T-helper 22 cell (primary cell): ENCODE data around the gene MICALL1.

Source experiments
- DNase-seq: peaks from one replicate; pipeline ENCODE4 v3.0.0-alpha.2; 2020; ENCODE audit warnings: low read depth

MICALL1 gene

DNA sequence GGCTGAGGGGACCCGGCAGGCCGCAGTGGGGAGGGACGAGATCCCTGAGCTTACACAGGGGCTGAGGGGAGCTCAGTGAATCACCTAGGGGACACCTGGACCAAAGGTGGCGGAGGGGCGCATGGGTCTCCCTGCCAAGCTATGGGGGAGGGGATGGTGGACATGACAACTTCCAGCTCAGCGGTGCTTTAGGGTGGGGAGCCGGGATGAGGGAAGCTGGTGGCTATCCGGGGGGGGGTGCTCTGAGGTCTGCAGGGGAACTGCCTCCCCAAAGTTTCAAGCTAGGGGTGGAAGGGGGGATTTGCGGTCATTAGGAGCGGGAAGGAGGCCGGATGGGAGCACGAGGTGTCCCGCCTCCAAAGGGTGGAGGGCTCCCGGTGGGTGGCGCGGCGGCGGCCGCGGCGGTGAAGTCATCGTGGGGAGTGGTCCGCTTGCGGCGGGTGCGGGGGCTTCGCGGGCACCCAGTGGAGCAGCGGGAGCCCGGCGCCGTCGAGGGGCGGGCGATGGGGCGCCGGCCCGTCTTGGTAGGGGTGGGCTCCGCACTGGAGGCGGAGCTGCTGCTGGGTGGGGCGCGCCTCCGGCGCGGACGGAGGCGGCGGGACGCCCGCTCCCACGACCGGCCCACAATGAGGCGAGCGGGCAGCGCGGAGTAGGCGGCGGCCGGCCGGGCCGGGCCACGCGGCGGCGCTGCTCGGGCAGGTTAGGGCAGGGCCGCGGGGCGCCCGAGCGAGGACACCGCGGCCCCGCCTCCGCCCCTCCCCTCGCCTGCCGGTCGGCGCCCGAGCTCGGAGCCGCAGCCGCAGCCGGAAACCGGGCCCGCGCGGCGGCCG lies at the start of gene MICALL1:
Gene MICALL1, plus strand, starts transcription at position 764 of the 830 bp plus-strand sequence. CDS start 126 bp downstream, outside the sequence.
- DNase-seq, result peak; percentile 50

DNA sequence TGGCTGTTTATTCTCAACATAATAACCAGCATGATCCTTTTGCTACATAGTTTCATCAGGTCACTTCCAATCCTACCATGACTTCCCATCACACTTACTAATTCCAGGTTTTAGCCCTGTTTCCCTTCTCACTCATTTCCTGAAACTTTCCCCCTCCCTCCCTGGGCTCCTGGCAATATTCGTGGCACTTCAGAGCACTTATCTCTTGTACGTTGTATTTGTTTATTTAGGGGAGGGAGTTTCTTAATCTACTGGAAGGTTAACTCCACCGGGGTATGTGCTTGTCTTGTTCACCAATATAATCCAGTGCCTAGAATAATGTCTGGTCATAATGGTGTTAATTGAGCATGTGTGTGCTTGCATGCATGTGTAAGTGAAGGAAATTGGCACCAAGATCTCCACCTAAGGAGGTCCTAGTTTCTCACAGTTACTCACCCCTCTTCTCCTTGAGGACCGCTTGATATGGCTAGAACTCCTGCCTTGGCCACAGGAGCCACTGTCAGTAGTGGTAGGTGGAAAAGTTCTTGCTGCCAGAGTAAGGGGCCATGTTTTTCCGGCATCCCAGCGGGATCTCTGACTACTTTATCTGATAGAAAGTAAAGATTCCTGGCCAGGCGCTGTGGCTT lies 45.2 kb upstream of the MICALL1 start:
- DNase-seq, result no peak

DNA sequence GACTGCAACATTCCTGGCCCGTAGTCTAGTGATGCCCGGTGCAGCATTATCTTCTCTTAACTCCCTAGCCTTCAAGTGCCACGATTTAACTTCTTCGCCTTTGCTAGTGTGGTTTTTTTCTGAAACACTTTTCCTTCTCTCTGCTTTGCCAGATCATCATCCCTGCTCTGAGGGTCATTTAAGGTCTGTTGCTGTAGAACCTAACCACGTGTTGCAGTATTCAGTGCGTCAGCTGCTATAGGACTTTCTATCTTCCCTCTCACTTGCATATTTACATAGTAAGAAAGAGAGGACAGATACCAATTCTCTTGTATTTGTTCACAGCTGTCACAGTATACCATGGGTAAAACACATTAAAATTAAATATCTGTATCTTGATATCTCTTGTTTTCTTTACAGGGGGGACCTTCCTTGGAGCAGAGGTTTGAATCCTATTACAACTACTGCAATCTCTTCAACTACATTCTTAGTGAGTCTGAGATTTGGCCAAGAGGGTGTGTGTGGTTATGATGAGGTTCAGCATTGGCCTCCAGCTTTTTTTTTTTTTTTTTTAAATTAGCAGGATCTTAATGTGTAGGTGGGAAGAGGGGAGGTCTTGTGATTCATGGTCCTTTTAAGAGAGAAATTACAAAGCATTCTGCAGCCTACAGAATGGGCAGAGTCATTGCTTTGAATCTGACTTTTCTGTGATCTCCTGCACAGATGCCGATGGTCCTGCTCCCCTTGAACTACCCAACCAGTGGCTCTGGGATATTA lies 43.3 kb upstream of the MICALL1 start:
- DNase-seq, result no peak

GRCh38 chr22:37865510-37865909 lies 40.6 kb upstream of the MICALL1 start:
- no peak for DNase-seq

- DNase-seq, result no peak
These were observed 35.8 kb upstream of the MICALL1 start for GRCh38 chr22:37870273-37870672.

GRCh38 chr22:37880668-37881440 lies 25.2 kb upstream of the MICALL1 start:
- no peak for DNase-seq

DNA sequence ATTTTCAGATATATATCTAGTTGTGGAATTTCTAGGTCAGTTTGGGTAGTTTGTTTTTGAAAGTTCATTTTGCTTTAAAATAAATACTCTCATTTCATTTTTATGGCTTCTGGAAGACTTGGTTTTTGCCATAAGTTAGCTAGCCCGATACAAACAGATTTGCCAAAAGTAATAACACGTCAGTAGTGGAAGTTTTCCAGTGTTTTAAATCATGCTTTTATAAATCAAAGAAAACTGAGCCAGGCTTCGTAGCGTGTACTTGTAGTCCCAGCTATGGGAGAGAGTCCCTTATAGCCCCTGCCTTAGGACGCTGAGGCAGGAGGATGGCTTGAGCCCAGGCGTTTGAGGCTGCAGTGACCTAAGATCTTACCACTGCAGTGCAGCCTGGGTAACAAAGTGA lies 21.7 kb upstream of the MICALL1 start:
- no peak for DNase-seq

GRCh38 chr22:37887584-37888378 lies 18.3 kb upstream of the MICALL1 start:
- DNase-seq, result no peak

DNA sequence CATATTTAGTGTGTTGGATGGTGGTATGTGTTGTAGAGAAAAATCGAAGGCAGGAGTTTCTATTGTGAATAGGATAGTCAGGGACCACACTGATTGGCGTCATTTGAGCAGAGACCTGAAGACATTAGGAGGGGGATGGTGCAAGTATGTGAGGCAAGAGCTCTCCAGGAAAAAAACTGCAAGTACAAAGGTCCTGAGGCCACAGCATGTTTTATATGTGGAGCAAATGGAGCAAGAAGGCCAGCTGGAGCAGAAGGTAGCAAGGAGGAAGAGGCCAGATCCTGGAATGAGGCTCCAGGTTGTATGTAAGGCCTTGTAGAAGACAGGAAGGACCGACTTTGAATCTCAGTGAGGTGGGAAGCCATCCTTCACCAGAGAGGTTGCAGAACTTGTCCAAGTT lies 14.2 kb upstream of the MICALL1 start:
- DNase-seq, result no peak

DNA sequence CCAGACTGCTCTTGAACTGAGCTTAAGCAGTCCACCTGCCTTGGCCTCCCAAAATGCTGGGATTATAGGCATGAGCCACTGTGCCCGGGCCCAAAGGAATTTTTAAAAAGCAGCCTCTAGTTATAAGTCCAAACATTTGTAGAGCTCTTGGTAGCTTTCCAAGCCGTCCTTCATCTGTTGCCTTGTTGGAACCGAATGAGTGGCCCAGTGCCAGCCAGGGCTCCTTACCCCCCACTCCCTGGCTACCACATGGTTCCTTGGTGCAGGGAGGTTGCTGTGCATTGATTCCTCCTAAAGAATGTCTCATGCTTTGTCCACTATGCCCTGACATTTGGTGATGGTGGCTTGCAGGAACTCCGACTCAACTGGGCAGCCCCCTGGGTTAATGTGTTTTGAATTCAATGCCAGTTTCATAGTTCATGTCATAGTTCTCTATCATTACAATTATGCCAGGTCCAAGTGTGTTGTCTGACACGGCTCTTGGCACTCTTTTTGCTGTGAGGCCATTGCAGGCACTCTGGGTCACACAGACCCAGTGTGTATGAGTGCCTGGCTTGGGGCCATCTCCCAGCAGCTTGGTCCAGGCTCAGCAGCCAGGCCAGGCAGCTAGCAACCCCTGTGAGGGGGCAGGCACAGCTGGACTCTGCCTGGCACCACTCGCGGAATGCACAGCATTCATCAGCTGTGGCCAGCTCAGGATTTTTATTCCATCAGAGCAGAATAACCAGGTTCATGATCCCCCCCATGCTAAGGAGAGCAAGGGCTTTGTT lies 13.3 kb upstream of the MICALL1 start:
- no peak for DNase-seq

DNA sequence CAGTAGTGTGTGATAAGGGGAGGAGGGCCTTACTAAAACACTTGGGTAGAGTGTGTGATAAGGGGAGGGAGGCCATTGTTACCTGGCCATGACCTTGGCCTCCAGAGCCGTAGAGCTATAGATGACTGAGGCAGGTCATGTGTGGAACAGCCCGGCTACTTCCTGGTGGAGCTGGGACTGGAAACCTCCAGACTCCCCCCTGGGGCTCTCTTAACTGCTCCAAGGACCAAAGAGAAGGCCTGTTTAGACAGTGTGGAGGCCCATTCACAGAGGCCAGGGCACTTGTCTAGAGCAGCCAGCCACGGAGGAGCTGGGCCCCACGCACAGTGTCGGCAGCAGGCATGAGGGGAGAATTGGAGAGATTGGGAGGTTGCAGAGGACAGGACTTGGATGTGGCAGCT lies 12.5 kb upstream of the MICALL1 start:
- DNase-seq, result no peak

GRCh38 chr22:37894939-37895670 lies 11.0 kb upstream of the MICALL1 start:
- no peak for DNase-seq

GRCh38 chr22:37896181-37896592 lies 9.9 kb upstream of the MICALL1 start:
- no peak for DNase-seq

- DNase-seq, result no peak
These were observed 9.2 kb upstream of the MICALL1 start for GRCh38 chr22:37896939-37897338.

DNA sequence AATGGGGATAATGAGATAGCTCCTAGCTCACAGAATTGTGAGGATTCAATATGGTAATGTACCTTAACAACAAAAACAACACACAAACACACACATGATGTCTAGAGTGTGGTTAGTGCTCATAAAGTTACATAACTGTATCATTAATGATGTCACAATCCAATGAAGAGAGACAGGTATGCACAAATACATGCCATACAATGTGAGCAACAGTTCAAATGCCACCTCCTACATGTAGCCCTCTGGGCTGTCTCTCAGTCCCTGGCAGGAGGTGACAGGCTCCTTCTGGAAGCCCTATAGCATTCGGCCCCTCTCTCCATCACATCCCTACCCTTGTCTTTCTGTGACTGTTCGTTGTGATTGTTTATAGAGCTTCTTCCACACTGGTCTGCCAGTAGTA lies 8.3 kb upstream of the MICALL1 start:
- DNase-seq, result no peak

DNA sequence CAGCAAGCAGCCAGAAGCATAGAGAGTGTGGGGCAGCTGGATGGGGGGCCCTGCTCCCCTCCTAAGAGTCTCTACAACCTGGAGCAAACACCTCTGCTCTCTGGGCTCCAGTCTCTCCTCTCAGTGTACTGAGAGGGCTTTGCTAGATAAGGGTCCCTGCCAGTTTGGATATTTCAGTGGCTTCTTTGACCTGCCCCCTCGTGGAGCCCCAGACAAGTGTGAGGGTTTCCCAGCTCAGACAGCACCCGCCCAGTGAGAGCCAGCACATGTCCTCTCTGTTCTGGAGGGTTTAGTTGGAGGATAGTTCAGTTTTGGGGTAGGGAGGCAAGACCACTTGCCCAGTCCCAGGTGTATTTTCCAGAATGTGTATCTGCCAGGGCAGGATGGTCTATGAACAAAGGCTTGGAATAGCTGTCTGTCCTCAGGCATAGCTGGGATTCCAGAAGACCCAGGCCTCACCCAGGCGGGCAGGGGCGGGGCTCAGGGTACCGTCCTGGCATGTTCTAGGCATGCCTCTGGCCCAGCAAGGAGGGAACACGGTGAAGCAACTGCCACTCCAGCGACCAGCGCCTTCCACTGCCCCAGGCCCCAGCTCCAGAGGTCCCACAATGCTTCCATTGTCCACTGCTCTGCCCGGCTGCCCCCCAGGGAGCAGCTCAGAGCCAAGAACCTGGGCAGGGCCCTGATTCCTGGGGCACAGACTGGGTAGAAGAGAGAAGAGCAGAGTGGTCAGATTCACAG lies 7.5 kb upstream of the MICALL1 start:
- DNase-seq, result no peak

DNA sequence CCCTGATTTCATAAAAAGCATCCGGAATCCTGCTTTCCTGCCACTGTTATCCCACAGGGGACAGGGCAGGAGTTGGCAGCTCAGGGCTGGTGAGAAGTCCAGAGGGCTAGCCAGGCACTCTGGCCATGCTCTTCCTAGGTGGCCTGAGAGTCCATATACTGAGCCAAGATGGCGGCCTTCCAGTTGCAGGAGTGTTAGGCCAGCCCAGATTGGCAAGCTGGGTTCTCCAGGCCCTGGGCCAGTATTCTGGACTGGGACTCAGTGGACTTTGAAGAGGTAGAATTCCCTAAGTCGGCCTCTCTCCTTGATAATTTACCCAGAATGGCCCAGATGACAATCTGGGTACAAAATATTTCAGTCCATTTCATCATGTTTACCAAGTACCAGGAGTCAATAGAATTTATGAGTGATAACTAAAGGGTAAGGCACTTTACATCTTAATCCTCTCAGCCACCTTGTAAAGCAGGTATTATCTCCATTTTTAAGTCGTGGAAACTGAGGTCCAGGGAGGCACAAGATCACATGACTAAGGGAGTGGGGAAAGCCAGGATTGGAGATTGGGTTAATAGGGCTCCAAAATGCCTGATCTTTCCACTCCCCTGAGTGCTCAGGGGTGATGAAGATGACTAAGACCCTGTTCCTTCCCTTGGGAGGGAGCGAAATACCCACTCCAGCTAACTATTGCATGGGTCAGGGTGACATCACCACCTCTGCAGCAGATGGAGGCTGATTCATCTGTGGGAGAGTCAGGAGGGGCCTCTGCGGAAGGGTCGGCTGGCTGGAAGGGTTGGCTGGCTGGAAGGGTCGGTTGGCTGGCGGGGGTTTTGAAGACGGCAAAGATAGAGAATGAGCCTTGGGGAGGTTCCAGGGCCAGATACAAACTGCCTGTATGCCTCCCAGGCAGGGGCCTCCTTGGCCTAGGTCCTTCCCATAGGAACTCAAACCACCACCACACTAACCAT lies 1.2 kb upstream of the MICALL1 start:
- DNase-seq, result no peak
